ENCODE results near the gene ZNF860.
"Not testable (repeated sequence)": the region's sequence is repeated elsewhere in the genome, so short reads cannot be mapped to it uniquely, and the experiment has no call there.

The ZNF860 gene

DNA sequence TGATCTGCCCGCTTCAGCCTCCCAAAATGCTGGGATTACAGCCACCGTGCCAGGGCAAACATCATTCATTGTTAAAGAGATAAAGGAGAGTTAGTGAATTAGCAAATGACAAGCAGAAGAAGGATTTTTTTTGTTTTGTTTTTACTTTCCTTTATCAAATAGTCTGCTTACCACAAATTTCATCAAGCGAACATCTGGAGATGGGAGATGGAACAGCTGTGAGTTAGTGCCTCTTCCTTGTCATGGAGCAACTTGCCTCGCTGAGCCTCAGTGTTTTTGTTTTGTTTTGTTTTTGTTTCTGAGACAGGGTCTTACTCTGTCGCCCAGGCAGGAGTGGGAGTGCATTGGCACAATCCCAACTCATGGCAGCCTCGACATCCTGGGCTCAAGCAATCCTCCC lies 15.9 kb downstream of the ZNF860 start:
- DNase-seq (ENCODE audit: low read depth): no peak

- no peak for DNase-seq (ENCODE audit: low read depth)
Measured at GRCh38 chr3:31999907-32000439, 18.4 kb downstream of the ZNF860 start.

GRCh38 chr3:32000877-32001276 lies 19.3 kb downstream of the ZNF860 start:
- no peak for DNase-seq (ENCODE audit: low read depth)

DNA sequence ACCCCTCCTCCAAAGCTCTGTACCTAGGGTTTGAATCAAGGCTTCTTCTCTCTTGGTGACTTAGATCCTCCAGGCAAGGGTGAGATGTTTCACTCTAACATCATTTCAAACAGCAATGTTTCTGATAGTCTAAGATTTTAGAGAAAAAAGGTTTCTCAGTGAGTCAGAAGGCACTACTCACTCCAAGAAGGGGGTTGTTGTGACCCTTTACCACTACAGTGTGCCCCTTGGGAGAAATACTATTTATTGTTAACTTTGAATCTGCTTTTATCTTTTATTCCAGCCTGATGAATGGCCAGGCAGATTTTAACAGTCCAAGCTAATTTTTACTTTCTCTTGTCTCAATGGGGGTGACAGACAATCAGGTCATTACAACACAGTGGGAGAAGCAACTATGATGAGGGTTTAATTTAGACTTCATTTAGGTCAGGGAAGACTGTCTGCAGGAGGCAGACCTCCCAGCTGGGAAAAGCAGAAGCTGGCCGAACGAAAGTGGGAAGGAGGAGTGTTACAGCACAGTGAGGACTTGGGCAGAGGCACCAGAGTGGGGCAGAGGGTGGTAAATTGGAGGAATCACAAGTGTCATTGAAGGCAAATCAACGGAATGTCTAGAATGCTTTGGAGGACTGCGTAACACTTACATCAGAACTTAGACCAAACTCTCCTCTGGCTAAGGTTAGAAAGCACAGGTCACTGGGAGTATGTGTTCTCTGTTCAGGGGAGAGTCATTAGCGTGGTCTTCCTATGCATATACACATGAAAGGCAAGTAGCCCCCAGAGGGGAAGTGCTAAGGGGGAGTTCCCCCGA lies 21.2 kb downstream of the ZNF860 start:
- no peak for DNase-seq (ENCODE audit: low read depth)

GRCh38 chr3:32003380-32003779 lies 21.8 kb downstream of the ZNF860 start:
- DNase-seq (ENCODE audit: low read depth): no peak

- DNase-seq (ENCODE audit: low read depth): no peak
Measured at GRCh38 chr3:32004113-32004765, 22.7 kb downstream of the ZNF860 start.

GRCh38 chr3:32009101-32009500 lies 27.6 kb downstream of the ZNF860 start:
- DNase-seq (ENCODE audit: low read depth): no peak

- no peak for DNase-seq (ENCODE audit: low read depth)
Measured at GRCh38 chr3:32009957-32010356, 28.4 kb downstream of the ZNF860 start.

DNA sequence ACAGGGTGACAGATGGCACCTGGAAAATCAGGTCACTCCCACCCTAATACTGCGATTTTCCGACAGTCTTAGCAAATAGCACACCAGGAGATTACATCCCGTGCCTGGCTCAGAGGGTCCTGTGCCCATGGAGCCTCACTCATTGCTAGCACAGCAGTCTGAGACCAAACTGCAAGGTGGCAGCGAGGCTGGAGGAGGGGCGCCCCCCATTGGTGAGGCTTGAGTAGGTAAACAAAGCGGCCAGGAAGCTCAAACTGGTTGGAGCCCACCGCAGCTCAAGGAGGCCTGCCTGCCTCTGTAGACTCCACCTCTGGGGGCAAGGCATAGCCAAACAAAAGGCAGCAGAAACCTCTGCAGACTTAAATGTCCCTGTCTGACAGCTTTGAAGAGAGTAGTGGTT lies 29.1 kb downstream of the ZNF860 start:
- DNase-seq (ENCODE audit: low read depth): not testable (repeated sequence)

- DNase-seq (ENCODE audit: low read depth): not testable (repeated sequence)
Measured at GRCh38 chr3:32015638-32016037, 34.1 kb downstream of the ZNF860 start.

GRCh38 chr3:32017286-32017685 lies 35.7 kb downstream of the ZNF860 start:
- no peak for DNase-seq (ENCODE audit: low read depth)

- peak; percentile 10 for DNase-seq (ENCODE audit: low read depth)
Measured at GRCh38 chr3:32018757-32019564, 37.4 kb downstream of the ZNF860 start.

- no peak for DNase-seq (ENCODE audit: low read depth)
Measured at GRCh38 chr3:32021155-32021554, 39.6 kb downstream of the ZNF860 start.

- no peak for DNase-seq (ENCODE audit: low read depth)
Measured at GRCh38 chr3:32021748-32022147, 40.2 kb downstream of the ZNF860 start.

DNA sequence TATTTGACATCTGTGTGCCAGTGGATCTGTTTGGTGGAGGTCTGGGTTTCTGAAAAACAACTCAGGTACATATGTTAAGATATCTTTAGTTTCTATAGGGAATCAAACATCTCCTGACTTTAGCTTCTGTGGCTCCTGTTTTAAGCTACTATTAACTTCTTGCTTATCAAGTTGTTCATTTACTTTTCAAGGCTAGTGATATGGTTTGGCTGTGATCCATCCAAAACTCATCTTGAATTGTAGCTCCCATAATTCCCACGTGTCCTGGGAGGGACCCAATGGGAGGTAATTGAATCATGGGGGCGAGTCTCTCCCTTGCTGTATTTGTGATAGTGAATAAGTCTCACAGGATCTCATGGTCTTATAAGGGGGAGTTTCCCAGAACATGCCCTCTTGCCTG lies 41.4 kb downstream of the ZNF860 start:
- no peak for DNase-seq (ENCODE audit: low read depth)

- DNase-seq (ENCODE audit: low read depth): no peak
Measured at GRCh38 chr3:32026593-32026992, 45.0 kb downstream of the ZNF860 start.

DNA sequence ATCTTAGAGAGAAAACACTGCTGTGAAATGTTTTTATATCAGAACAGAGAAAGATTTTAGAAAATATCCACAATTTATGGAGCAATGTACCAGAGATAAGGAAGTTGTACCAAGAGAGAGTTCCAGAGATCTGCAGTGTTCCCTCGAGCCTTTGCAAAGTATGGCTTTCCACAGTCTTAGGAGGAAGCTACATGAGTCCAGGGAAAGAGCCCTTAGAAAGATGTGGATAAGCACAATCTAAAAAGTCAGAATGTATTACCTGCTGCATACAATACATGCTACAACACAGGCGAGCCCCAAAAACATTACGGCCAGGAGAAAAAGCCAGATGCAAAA lies 56.4 kb downstream of the ZNF860 start:
- DNase-seq (ENCODE audit: low read depth): no peak

DNA sequence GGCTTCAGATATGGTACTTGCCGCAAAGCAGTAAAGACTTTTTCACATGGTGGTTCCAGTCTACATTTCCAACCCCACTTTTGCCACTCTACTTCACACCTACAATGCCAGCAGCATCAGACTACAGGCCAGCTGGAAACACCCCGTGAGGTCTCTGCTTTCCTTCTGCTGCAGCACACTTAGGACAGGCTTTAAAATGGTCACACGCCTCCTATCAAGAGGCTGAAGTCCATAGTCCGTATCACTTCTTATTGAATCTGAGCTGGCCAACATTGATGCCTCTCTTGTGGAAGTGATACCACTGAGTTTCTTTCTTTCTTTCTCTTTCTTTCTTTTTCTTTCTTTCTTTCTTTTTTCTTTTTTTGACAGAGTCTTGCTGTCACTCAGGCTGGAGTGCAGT lies 59.8 kb downstream of the ZNF860 start:
- no peak for DNase-seq (ENCODE audit: low read depth)
